Thyroid gland (tissue), 4 donors: ENCODE results near the gene SLC25A30.
A peak's percentile ranks its signal among the peaks of the same experiment; 100 is the strongest.

ENCODE experiments used
- CTCF ChIP-seq, 6 experiments: fragments of 200-600 bp in 3 of 6; fragments of 450-650 bp in 3 of 6; sonication (generic) in 3 of 6; IDR thresholded peaks; one replicate each; pipeline ENCODE4 v1.5.1; 2016 to 2019; ENCODE audit warnings: antibody characterized with exemption in 6 of 6, mild to moderate bottlenecking in 2 of 6, inconsistent platforms in 1 of 6, moderate library complexity in 1 of 6
- POLR2A ChIP-seq, 2 donors: fragments of 450-650 bp; IDR thresholded peaks; one replicate each; pipeline ENCODE4 v1.6.1; 2017; ENCODE audit warnings: antibody characterized with exemption in 2 of 2, mild to moderate bottlenecking in 2 of 2, moderate library complexity in 1 of 2

DNA sequence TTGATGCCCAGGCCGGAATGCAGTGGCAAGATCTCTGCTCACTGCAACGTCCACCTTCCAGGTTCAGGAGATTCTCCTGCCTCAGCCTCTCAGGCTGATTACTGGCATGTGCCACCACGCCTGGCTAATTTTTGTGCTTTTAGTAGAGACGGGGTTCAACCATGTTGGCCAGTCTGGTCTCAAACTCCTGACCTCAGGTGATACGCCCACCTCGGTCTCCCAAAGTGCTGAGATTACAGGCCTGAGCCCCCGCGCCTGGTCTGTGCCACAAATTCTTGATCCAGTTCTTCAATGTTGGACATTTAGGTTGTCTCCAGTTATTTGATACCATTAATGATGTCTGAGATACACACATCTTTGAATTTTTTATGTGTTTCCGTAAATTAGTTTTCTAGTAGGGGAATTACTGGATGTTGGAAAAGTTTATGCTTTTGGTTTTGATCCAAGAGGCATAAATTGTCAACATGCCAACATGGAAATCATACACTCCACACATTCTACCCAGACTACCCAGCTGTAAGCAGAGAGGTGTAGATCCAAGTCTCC is 46.0 kb upstream of the SLC25A30 start:
- TF ChIP-seq CTCF (IDR thresholded peaks at IDR 0.05): peak in 3 of 6 experiments; percentile 42 to 84 (median 74)
- no peak for TF ChIP-seq POLR2A (IDR thresholded peaks at IDR 0.05)
